H9 (cell line): ENCODE data around the gene MFN2. TPM values are rescaled to one million over a fixed set of nuclear protein-coding genes. Genes with fewer than 3 reads are reported as not detected.

ENCODE experiments used
- DNase-seq: peaks from one replicate; pipeline ENCODE4 v3.0.0-alpha.2; 2017
- H2AFZ ChIP-seq: one replicate; pipeline ENCODE4 v1.6.1; 2013; ENCODE audit warnings: mild to moderate bottlenecking, low read length, control low read depth, moderate library complexity
- H2AK5ac ChIP-seq: 2 replicates; pipeline ENCODE4 v1.6.1; 2013; ENCODE audit warnings: low read length, control low read depth, mixed read lengths; ENCODE audit not compliant: insufficient read length
- H2BK120ac ChIP-seq: one replicate; pipeline ENCODE4 v1.6.1; 2013; ENCODE audit warnings: low read depth, mild to moderate bottlenecking, low read length, control low read depth, inconsistent platforms; ENCODE audit not compliant: poor library complexity, severe bottlenecking
- H2BK12ac ChIP-seq: 2 replicates; pipeline ENCODE4 v1.6.1; 2013; ENCODE audit warnings: low read length, control low read depth, mixed read lengths, low read depth; ENCODE audit not compliant: insufficient read length
- H2BK15ac ChIP-seq: 2 replicates; pipeline ENCODE4 v1.6.1; 2013; ENCODE audit warnings: low read depth, low read length, control low read depth
- H2BK20ac ChIP-seq: one replicate; pipeline ENCODE4 v1.6.1; 2013; ENCODE audit warnings: low read depth, mild to moderate bottlenecking, low read length, control low read depth, inconsistent platforms; ENCODE audit not compliant: poor library complexity, severe bottlenecking
- H2BK5ac ChIP-seq: 2 replicates; pipeline ENCODE4 v1.6.1; 2013; ENCODE audit warnings: low read length, control low read depth, mixed read lengths; ENCODE audit not compliant: insufficient read length
- H3K14ac ChIP-seq: 2 replicates; pipeline ENCODE4 v1.6.1; 2013; ENCODE audit warnings: low read length, control low read depth; ENCODE audit not compliant: insufficient read depth
- H3K18ac ChIP-seq: 2 replicates; pipeline ENCODE4 v1.6.1; 2013; ENCODE audit warnings: low read depth, mild to moderate bottlenecking, mixed read lengths, low read length, control low read depth; ENCODE audit not compliant: insufficient read length
- H3K23ac ChIP-seq: 2 replicates; pipeline ENCODE4 v1.6.1; 2013; ENCODE audit warnings: low read length, control low read depth, mixed read lengths, low read depth; ENCODE audit not compliant: insufficient read length
- H3K23me2 ChIP-seq: 2 replicates; pipeline ENCODE4 v1.6.1; 2013; ENCODE audit warnings: low read depth, mild to moderate bottlenecking, mixed read lengths, low read length, control low read depth; ENCODE audit not compliant: insufficient read length, poor library complexity, severe bottlenecking
- H3K27ac ChIP-seq: 2 replicates; pipeline ENCODE4 v1.5.1; 2013; ENCODE audit warnings: low read length, control low read depth, mixed read lengths, low read depth; ENCODE audit not compliant: insufficient read length
- H3K27me3 ChIP-seq: 2 replicates; pipeline ENCODE4 v1.6.1; 2013; ENCODE audit warnings: low read length, control low read depth, inconsistent platforms; ENCODE audit not compliant: insufficient read depth
- H3K4ac ChIP-seq: 2 replicates; pipeline ENCODE4 v1.6.1; 2013; ENCODE audit warnings: low read depth, mild to moderate bottlenecking, control low read depth, inconsistent platforms, low read length, moderate library complexity
- H3K4me1 ChIP-seq: 2 replicates; pipeline ENCODE4 v1.6.1; 2013; ENCODE audit warnings: low read length, control low read depth, inconsistent platforms; ENCODE audit not compliant: insufficient read depth
- H3K4me2 ChIP-seq: 2 replicates; pipeline ENCODE4 v1.6.1; 2013; ENCODE audit warnings: low read length, control low read depth, mixed read lengths; ENCODE audit not compliant: insufficient read length, insufficient read depth
- H3K56ac ChIP-seq: 2 replicates; pipeline ENCODE4 v1.6.1; 2013; ENCODE audit warnings: low read depth, mild to moderate bottlenecking, mixed read lengths, low read length, control low read depth; ENCODE audit not compliant: insufficient read length
- H3K79me1 ChIP-seq: 2 replicates; pipeline ENCODE4 v1.6.1; 2013; ENCODE audit warnings: low read depth, mild to moderate bottlenecking, moderate library complexity, low read length, control low read depth, inconsistent platforms; ENCODE audit not compliant: insufficient read depth, poor library complexity, severe bottlenecking
- H3K79me2 ChIP-seq: 2 replicates; pipeline ENCODE4 v1.6.1; 2013; ENCODE audit warnings: low read length, control low read depth, inconsistent platforms; ENCODE audit not compliant: insufficient read depth
- H3K9ac ChIP-seq: 2 replicates; pipeline ENCODE4 v1.6.1; 2013; ENCODE audit warnings: low read length, control low read depth, mixed read lengths; ENCODE audit not compliant: insufficient read length; ENCODE audit errors: extremely low read depth
- H3K9me3 ChIP-seq: one replicate; pipeline ENCODE4 v1.6.1; 2013; ENCODE audit warnings: low read depth, low read length, inconsistent platforms; ENCODE audit not compliant: control insufficient read depth
- H3T11ph ChIP-seq: one replicate; pipeline ENCODE4 v1.6.1; 2013; ENCODE audit warnings: mild to moderate bottlenecking, low read length, control low read depth, inconsistent platforms
- H4K20me1 ChIP-seq: one replicate; pipeline ENCODE4 v1.6.1; 2013; ENCODE audit not compliant: control insufficient read depth, insufficient read length, insufficient read depth
- H4K5ac ChIP-seq: 2 replicates; pipeline ENCODE4 v1.6.1; 2013; ENCODE audit warnings: low read depth, mild to moderate bottlenecking, mixed read lengths, low read length, control low read depth; ENCODE audit not compliant: insufficient read length
- H4K8ac ChIP-seq: replicated peaks from 2 replicates; pipeline ENCODE4 v1.6.1; 2013; ENCODE audit warnings: low read length, control low read depth, mixed read lengths, low read depth; ENCODE audit not compliant: insufficient read length
- H4K91ac ChIP-seq: 2 replicates; pipeline ENCODE4 v1.6.1; 2013; ENCODE audit warnings: low read depth, mild to moderate bottlenecking, moderate library complexity, mixed read lengths, low read length, control low read depth; ENCODE audit not compliant: insufficient read length
- H3K27ac Mint-ChIP-seq, 3 experiments: 2 replicates in 2 of 3; 3 replicates in 1 of 3; pipeline ENCODE4 v1.8.0; 2020 to 2021; ENCODE audit warnings: mixed read lengths in 3 of 3, mild to moderate bottlenecking in 1 of 3, moderate library complexity in 1 of 3
- H3K27me3 Mint-ChIP-seq: 2 replicates; pipeline ENCODE4 v1.8.0; 2021; ENCODE audit warnings: low read depth, mild to moderate bottlenecking, moderate library complexity, mixed read lengths
- H3K36me3 Mint-ChIP-seq, 3 experiments: 2 replicates in 2 of 3; 3 replicates in 1 of 3; pipeline ENCODE4 v1.8.0; 2020 to 2021; ENCODE audit warnings: low read depth in 3 of 3, mixed read lengths in 3 of 3; ENCODE audit not compliant: insufficient read depth in 1 of 3
- H3K4me1 Mint-ChIP-seq, 2 experiments: 2 replicates each; pipeline ENCODE4 v1.8.0; 2020; ENCODE audit warnings: mixed read lengths in 2 of 2
- H3K4me3 Mint-ChIP-seq, 2 experiments: 2 replicates in 1 of 2; 3 replicates in 1 of 2; pipeline ENCODE4 v1.8.0; 2020 to 2021; ENCODE audit warnings: mild to moderate bottlenecking in 2 of 2, mixed read lengths in 2 of 2, moderate library complexity in 1 of 2
- H3K9me3 Mint-ChIP-seq, 2 experiments: 2 replicates in 1 of 2; 3 replicates in 1 of 2; pipeline ENCODE4 v1.8.0; 2020; ENCODE audit warnings: mild to moderate bottlenecking in 2 of 2, mixed read lengths in 2 of 2, moderate library complexity in 1 of 2
- CTCF ChIP-seq: fragments of 200-600 bp; sonication (generic); conservative IDR thresholded peaks from 3 replicates; pipeline ENCODE4 v1.8.0; 2021; ENCODE audit warnings: antibody characterized with exemption, mild to moderate bottlenecking
- WGBS: extraction: QIAGEN DNeasy Blood & Tissue Kit; methylation state at CpG from one replicate; pipeline ENCODE4 v1.1.7; 2013; ENCODE audit warnings: missing lambda C conversion rate, low lambda C conversion rate, mixed read lengths; ENCODE audit not compliant: insufficient read length; ENCODE audit errors: extremely low coverage; 5-methylcytosine and 5-hydroxymethylcytosine counted together
- total RNA-seq: library from RNA; stranded (reverse); gene quantifications from 2 replicates; pipeline ENCODE4 v1.2.1, GENCODE V29; 2021

The MFN2 gene
- total RNA-seq, 1 experiment from 2014 or later = 61.4 TPM

- WGBS = no CpG with 5 or more reads among the region's 10 CpGs
Measured at GRCh38 chr1:11931845-11932244, 48.4 kb upstream of the MFN2 start.

More at GRCh38 chr1:11931845-11932244, 48.4 kb upstream of the MFN2 start:
- Histone ChIP-seq H3K4me2 (no peak overlapping the region), H4K20me1 (no peaks in the 10 kb centered on the region), H3K14ac (no peak overlapping the region), H2AK5ac (no peak overlapping the region), H2BK20ac (no peak overlapping the region), H4K8ac (no peak overlapping the region), H3K4me1 (no peaks in the 10 kb centered on the region; the same call in 1 of the 2 replicates), H2BK120ac (no peak overlapping the region), H3K56ac (no peak overlapping the region), H4K5ac (no peak overlapping the region), H3T11ph (no peak overlapping the region), H2BK12ac (no peak overlapping the region), H3K23ac (no peak overlapping the region), H4K91ac (no peak overlapping the region), H3K27me3 (no peaks in the 10 kb centered on the region), H2BK15ac (no peak overlapping the region), H3K27ac (no peak overlapping the region), H3K79me2 (no peaks in the 10 kb centered on the region), H3K9me3 (no peaks in the 10 kb centered on the region), H3K18ac (no peak overlapping the region), H3K79me1 (no peaks in the 10 kb centered on the region), H3K4ac (no peak overlapping the region), H2BK5ac (no peak overlapping the region), H3K23me2 (peaks cover 9% of the 10 kb centered on the region), H3K9ac (no peak overlapping the region), H2AFZ (no peak overlapping the region)
- H3K27ac Mint-ChIP-seq = no peak overlapping the region
- H3K4me1 Mint-ChIP-seq = peaks cover 17 to 20% of the 10 kb centered on the region in 2 experiments
- no peak for TF ChIP-seq CTCF
- DNase-seq = no peak
- no peaks in the 10 kb centered on the region; a peak in 1 of 5 replicates for H3K9me3 Mint-ChIP-seq
- H3K27me3 Mint-ChIP-seq = no peaks in the 10 kb centered on the region; the same call in 1 of the 2 replicates
- peaks cover 0 to 1% (median 0%) of the 10 kb centered on the region in 3 experiments; a peak in 2 of 7 replicates for H3K36me3 Mint-ChIP-seq
- no peak overlapping the region for H3K4me3 Mint-ChIP-seq
